Stimulated activated CD4-positive, alpha-beta T cell treated with anti-CD3 and anti-CD28 coated beads, Interleukin-2, amount 100 ng/mL, for 4 hours (primary cell): ENCODE data around the gene CST9L.
"Not testable (repeated sequence)": the region's sequence is repeated elsewhere in the genome, so short reads cannot be mapped to it uniquely, and the experiment has no call there.

Experiments
- DNase-seq: peaks from one replicate; pipeline ENCODE4 v3.0.0-alpha.2; 2020; ENCODE audit warnings: low read depth

The CST9L gene

DNA sequence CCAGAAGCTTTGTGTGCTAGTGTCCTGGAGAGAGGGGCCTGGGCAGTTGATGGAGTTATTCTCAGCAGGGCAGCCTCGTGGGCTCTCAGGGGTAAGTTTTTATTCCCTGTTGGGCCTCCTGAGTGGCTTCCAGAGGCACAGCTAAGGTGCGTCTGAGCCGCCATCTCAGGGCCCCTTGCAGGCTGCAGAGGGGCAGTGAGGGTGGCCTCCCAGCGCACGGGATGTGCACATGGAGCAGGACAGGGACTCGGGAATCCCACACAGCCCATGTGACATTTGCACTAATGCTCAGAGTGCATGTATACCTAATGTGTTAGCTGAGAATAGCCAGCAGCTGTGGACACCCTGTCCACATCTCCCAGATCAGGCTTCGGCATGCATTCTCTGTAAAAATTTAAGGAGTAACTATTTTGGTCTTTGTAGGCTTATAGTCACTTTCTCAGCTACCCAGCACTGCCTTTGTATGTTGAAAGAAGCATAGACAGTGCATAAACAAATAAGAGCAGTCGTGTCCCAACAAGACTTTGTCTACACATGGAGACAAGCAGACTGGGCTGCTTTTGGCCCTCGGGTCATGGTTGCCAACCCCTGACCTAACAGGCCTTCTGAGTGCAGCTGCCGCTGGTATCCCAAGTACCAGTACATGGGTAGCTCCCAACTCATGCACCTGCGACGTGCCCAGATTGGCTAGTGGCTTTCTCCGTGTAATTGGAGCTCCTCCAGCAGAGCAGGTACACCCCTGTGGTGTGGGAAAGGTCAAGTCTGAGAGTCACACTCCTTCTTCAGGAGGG lies 18.6 kb upstream of the CST9L start:
- no peak for DNase-seq

DNA sequence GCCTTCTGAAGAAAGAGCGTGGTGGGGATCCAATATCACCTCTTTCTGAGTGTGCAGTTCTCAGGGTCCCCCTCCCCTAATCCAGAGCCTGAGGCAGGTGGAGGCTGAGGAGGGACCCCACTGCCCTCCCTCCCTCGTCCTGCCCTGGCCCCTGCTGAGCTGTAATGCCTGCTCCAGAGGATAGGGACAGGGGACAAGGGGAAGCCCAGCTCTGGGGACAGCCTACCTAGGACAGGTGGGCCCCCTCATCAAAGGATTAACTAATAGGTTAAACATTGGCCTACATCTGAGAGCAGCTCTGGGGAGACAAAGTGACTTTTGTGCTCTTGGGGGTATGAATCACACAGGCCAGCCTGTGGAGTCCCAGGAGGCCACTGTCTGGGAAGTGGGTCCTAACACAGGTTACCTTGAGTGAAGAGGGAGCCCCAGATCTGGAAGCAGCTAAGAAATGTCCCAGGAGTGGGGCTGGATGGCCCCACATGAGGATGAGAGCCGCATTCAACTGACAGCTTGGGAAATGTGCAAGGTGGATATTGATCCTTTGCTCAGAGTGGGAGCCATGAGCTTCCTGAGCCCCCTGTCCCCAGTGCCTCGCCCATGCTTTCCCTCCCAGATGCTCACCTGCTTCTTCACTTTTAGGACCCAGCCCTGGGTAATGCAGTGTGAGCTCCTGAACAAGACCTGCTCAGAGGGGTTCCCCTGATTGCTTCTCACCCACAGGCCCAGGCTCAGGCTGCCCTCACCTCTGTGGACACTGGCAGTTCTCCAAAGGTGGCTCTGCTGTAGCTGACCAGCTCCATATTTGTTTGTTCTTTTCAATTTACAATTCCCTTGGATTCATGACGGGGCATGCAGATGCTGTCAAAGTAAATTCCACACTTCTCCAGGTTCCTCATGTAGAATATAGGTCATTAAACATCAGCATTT lies 17.8 kb upstream of the CST9L start:
- no peak for DNase-seq

DNA sequence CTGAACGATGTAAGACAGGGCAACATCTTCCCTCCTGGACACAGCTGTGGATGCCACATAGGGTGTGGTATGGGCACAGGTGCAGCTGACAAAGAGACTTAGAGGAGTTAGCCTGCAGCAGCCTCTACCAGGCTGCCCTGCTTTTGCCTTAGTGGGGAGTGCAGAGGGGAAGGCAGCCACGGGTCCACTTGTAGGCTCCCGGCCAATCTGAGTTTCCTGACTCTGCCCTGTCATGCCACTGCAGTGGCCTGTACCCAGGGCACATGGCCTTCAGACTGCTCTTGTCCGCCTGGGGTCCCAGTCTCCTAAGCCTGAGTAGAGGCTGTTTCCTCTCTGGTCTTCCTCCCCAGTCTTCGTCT lies 17.1 kb upstream of the CST9L start:
- no peak for DNase-seq

- no peak for DNase-seq
Observed at GRCh38 chr20:23584434-23585199, 16.3 kb upstream of the CST9L start.

DNA sequence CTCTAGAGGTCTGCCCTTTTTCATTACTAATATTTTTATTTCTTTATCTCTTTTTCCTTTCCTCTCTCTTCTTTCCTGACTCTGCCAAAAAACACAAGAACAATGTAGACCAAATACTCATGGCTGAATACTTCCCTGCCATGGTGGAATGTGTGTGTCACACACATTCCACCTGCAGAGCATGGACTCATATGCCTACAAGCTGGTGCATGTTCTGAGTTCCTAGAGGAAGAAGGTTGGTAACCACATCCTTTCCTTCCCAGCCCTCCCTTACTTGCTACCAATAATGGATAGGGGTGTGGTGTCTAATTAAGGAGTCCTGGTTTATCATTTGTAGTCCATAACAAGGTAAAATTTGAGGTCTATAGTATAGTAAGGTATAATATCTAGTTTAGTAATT lies 15.2 kb upstream of the CST9L start:
- no peak for DNase-seq

DNA sequence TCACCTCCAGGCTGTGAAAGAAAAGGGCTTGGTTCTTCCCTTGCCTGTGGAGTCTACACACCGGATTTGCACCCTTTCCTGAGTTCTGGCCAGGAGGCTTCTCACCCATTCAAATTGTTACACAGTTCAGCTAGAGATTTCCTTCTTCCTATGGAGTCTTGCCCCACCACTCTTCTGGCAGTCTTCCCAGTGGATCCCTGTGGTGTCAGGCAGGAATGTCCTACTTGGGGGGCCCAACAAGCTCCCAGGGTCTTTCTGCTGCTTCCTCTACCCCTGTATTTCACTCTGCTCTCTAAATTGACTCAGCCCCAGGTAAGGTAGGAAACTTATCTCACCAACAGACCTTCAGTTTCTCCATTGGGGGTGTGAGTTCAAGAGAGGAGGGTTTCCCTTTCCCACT lies 14.0 kb upstream of the CST9L start:
- no peak for DNase-seq

GRCh38 chr20:23581833-23582232 lies 13.5 kb upstream of the CST9L start:
- DNase-seq: not testable (repeated sequence)

DNA sequence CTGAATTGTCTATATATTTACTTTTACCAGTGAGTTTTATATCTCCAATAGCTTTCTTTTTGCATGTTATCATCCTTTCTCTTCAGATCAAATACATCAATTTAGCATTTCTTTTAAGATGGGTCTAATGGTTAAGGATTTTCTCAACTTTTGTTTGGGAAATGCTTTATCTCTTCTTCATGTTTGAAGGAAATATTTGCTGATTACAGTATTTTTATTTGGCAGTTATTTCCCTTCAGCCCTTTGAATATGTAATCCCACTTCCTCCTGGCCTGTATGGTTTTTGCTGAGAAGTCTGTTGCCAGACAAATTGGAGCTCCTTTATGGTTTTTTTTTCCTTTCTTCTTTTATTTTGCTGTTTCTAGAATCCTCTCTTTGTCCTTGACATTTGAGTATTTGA lies 6.7 kb upstream of the CST9L start:
- DNase-seq: no peak

GRCh38 chr20:23570178-23570760 lies 2.0 kb upstream of the CST9L start:
- DNase-seq: no peak

GRCh38 chr20:23569570-23569969 lies 1.3 kb upstream of the CST9L start:
- no peak for DNase-seq

DNA sequence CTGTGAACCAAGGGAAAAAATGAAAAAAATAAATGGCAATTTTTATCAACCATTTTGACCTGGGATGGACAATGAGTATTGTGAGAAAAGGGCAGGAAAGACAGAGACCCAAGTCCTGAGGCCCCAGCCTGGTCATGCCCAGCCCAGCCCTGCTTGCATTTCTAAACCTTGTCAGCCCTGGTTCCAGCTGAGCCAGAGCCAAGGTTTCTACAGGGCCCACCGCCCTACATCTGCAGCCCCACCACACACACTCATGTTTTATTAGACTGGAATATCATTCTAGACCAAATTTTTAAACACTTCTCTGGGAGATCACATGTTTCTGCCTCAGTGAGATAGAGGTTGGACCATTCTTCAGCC lies 667 bp upstream of the CST9L start:
- no peak for DNase-seq

DNA sequence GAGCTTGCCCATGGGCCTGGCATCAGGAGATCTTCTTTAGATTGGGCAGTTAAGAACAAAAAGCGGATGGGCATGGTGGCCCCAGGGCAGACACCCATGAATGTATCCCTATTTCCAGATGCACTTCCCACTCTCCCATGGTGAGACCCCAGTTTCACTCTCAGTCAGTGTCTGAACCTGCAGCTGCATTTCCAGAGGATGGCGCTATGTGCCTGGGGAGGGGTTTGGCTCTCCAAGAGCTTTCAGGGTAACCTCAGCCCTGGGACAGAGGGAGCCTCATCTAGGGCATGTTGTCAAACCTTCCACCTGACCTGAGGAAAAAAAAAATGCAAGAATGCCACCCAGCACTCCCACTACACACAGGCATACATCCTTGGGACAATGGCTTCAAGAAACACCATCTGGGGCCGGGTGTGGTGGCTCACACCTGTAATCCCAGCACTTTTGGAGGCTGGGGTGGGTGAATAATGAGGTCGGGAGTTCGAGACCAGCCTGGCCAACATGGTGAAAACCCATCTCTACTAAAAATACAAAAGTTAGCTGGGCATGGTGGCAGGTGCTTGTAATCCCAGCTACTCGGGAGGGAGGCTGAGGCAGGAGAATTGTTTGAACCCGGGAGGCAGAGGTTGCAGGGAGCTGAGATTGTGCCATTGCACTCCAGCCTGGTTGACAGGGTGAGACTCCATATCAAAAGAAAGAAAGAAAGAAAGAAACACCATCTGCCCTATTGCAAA lies 1.9 kb downstream of the CST9L start:
- no peak for DNase-seq

DNA sequence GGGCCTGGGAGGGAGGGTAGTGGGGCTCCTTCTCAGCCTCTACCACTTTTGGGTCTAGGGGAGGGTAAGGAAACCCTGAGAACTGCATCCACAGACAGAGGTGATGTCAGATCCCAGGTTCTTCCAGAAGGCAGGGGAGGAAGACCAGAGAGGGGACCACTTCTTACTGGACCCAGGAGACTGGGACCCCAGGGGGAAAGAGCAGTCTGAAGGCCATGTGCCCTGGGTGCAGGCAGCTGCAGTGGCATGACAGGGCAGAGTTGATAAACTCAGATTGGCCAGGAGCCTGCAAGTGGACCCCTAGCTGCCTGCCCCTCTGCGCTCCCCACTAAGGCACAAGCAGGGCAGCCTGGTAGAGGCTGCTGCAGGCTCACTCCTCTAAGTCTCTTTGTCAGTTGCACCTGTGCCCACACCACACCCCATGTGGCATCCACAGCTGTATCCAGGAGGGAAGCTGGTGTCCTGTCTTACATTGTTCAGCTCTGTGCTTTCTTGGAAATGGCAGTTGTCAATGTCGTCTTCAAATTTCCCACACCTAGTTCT lies 2.7 kb downstream of the CST9L start:
- DNase-seq: no peak

DNA sequence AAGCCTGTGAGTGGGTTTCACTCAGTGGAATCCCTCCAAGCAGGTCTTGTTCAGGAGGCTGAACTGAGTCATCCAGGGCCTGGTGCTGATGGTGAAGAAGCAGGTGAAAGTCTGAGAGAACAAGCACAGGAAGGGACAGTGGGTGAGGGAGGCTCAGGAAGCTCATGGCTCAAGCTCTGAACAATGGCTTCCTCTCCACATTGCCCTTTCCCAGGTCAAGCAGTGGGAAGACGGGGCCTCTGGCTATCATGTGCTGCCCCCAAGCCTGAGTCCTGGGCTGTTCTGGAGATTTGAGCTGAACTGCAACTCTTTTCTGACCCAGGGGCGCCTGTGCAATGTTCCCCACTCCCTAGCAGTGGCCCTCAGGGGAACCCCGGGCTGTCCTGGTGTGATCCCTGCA lies 3.4 kb downstream of the CST9L start:
- no peak for DNase-seq

- DNase-seq: no peak
Observed at GRCh38 chr20:23562721-23563342, 5.5 kb downstream of the CST9L start.

- no peak for DNase-seq
Observed at GRCh38 chr20:23554401-23554800, 13.9 kb downstream of the CST9L start.

DNA sequence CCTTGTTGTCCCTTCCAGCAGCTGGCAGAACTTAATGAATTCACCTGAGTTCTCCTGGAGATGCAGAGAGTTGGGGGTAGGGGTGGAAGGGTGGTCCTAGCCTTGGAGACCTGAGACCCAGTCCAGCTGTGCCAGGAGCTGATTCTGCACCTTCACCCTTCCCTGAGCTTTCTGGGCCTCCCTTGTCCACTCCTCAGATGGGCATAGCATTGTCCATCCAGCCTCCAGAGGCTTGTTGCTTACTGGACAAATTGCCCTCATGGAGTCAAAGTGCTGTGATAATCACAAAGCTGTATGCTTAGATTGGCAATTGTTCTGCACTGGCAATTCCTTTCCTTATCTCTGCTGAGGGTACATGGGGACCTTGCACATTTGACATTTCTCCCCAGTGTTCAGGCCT lies 16.5 kb downstream of the CST9L start:
- no peak for DNase-seq

GRCh38 chr20:23551383-23551782 lies 16.9 kb downstream of the CST9L start:
- no peak for DNase-seq

- DNase-seq: no peak
Observed at GRCh38 chr20:23550227-23550626, 18.1 kb downstream of the CST9L start.

- DNase-seq: no peak
Observed at GRCh38 chr20:23548408-23548807, 19.9 kb downstream of the CST9L start.

- no peak for DNase-seq
Observed at GRCh38 chr20:23547613-23548012, 20.7 kb downstream of the CST9L start.
